Measurements from ENCODE around the gene RPL37A. TPM values are rescaled to one million over a fixed set of nuclear protein-coding genes. Genes with fewer than 3 reads are reported as not detected.

RPL37A gene
- total RNA-seq = 2,580 and 2,608 TPM in 2 replicates
- long read RNA-seq, transcript RPL37A-210 (4 exons, 3,647 nt) = major isoform, 571 of 619 reads
- long read RNA-seq, transcript RPL37A-208 (2 exons, 2,225 nt) = minor isoform, 5 of 619 reads
- long read RNA-seq, transcript RPL37A-201 (3 exons, 742 nt) = minor isoform, 16 of 619 reads
- long read RNA-seq, transcript RPL37A-209 (3 exons, 1,701 nt) = minor isoform, 14 of 619 reads
- long read RNA-seq, partial matches to known transcripts = 4 of 619 reads
- long read RNA-seq, other reads (novel, unspliced or antisense) = 8 of 619 reads

DNA sequence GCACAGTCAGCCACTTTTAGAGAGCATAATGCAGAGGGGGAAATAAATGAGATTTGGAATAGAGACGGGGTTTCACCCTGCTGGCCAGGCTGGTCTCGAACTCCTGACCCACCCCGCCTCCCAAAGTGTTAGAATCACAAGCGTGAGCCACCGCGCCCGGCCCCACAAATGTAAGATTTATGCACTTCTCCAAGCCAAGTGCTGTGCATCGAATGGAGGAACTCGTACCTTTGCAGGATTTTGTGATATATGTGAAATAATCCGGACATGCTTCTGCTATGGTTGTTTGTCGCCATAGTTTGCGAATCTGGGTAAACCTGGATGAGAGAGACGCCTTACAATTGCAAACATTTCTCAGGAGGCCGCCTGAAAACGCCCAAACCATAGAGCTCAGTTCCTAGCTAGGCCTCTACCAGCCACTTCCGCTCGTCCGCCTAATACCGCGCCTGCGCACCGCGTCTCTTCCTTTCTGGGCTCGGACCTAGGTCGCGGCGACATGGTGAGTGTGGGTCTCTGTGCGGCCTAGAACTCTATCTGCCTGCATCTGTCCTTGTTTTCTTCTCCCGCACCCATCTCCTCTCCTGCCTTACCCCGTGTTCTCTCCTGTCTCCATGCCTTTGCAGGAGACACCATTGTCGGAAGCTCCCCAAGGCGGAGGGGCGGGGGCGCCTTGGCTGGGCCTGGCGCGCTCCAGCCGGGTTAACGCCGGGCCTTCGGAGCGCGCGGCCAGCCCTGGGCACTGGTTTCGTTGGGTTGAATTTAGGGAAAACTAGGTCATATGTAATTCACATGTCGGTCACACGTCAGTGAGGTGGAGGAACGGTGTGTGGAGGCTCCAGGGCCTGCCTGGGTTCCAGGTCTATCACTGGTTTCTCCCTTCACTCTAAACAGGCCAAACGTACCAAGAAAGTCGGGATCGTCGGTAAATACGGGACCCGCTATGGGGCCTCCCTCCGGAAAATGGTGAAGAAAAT lies at the start of gene RPL37A:
RPL37A (plus strand) TSS at position 466 of the 974 bp plus-strand sequence; CDS start at position 497, 31 bp downstream.
- peak; percentile 96 for DNase-seq (ENCODE audit: extremely low spot score, unreplicated experiment)
- Mint-ChIP-seq H3K36me3 (ENCODE audit: unreplicated experiment) (peaks cover 36% of the 10 kb centered on the region), H3K27me3 (ENCODE audit: unreplicated experiment) (no peaks in the 10 kb centered on the region), H3K27ac (ENCODE audit: unreplicated experiment) (peak within 1 kb of the TSS; percentile 92), H3K4me3 (ENCODE audit: unreplicated experiment) (peak within 1 kb of the TSS; percentile 95), H3K4me1 (ENCODE audit: unreplicated experiment) (peaks cover 49% of the 10 kb centered on the region), H3K9me3 (ENCODE audit: unreplicated experiment) (no peaks in the 10 kb centered on the region)
- TF ChIP-seq, protein P1, sequence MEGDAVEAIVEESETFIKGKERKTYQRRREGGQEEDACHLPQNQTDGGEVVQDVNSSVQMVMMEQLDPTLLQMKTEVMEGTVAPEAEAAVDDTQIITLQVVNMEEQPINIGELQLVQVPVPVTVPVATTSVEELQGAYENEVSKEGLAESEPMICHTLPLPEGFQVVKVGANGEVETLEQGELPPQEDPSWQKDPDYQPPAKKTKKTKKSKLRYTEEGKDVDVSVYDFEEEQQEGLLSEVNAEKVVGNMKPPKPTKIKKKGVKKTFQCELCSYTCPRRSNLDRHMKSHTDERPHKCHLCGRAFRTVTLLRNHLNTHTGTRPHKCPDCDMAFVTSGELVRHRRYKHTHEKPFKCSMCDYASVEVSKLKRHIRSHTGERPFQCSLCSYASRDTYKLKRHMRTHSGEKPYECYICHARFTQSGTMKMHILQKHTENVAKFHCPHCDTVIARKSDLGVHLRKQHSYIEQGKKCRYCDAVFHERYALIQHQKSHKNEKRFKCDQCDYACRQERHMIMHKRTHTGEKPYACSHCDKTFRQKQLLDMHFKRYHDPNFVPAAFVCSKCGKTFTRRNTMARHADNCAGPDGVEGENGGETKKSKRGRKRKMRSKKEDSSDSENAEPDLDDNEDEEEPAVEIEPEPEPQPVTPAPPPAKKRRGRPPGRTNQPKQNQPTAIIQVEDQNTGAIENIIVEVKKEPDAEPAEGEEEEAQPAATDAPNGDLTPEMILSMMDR (IDR thresholded peaks at IDR 0.05) = no peak

DNA sequence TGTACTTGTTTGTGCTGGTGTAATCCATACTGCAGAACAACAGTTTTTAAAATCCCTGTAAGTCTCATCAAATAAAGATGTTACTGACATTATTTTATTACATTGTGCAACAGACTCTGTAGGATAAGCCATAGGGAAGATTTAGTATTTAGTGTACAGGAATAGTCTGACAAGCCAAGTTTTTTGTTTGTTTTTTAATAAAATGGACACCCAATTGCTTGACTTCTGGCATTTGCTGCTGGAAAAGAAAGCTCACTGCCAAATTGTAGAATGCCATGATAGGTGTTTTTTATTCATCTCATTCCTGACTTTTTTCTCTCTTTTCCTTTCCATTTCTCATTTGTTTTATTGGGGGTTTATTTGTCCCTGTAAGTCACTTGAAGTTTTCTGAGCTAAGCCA lies 48.3 kb upstream of the RPL37A start:
- Mint-ChIP-seq H3K27me3 (ENCODE audit: unreplicated experiment) (no peaks in the 10 kb centered on the region), H3K36me3 (ENCODE audit: unreplicated experiment) (peaks cover 84% of the 10 kb centered on the region), H3K9me3 (ENCODE audit: unreplicated experiment) (peaks cover 5% of the 10 kb centered on the region), H3K27ac (ENCODE audit: unreplicated experiment) (no peak overlapping the region), H3K4me3 (ENCODE audit: unreplicated experiment) (no peak overlapping the region), H3K4me1 (ENCODE audit: unreplicated experiment) (no peaks in the 10 kb centered on the region)
- TF ChIP-seq, protein P1 (IDR thresholded peaks at IDR 0.05) = no peak
- no peak for DNase-seq (ENCODE audit: extremely low spot score, unreplicated experiment)

DNA sequence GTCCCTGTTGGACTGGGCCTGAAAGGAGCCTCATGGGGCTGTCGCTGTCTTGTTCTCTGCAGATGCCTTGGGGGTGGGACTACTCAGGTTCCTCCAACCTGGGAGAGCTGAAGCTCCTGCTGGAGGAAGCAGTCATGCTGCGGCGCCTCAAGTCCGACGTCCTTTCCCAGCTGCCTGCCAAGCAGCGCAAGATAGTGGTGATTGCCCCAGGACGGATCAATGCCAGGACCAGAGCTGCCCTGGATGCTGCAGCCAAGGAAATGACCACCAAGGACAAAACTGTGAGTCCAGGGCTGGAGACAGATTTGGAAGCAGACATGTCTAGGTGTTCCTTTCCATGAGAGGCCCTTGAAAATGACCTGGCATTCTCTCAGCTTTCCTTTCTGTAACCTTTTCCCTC lies 47.9 kb upstream of the RPL37A start:
- no peaks in the 10 kb centered on the region for H3K4me1 Mint-ChIP-seq (ENCODE audit: unreplicated experiment)
- DNase-seq (ENCODE audit: extremely low spot score, unreplicated experiment) = no peak
- peaks cover 86% of the 10 kb centered on the region for H3K36me3 Mint-ChIP-seq (ENCODE audit: unreplicated experiment)
- peaks cover 5% of the 10 kb centered on the region for H3K9me3 Mint-ChIP-seq (ENCODE audit: unreplicated experiment)
- H3K27ac Mint-ChIP-seq (ENCODE audit: unreplicated experiment) = no peak overlapping the region
- H3K4me3 Mint-ChIP-seq (ENCODE audit: unreplicated experiment) = no peak overlapping the region
- H3K27me3 Mint-ChIP-seq (ENCODE audit: unreplicated experiment) = no peaks in the 10 kb centered on the region
- TF ChIP-seq, protein P1 (IDR thresholded peaks at IDR 0.05) = no peak

DNA sequence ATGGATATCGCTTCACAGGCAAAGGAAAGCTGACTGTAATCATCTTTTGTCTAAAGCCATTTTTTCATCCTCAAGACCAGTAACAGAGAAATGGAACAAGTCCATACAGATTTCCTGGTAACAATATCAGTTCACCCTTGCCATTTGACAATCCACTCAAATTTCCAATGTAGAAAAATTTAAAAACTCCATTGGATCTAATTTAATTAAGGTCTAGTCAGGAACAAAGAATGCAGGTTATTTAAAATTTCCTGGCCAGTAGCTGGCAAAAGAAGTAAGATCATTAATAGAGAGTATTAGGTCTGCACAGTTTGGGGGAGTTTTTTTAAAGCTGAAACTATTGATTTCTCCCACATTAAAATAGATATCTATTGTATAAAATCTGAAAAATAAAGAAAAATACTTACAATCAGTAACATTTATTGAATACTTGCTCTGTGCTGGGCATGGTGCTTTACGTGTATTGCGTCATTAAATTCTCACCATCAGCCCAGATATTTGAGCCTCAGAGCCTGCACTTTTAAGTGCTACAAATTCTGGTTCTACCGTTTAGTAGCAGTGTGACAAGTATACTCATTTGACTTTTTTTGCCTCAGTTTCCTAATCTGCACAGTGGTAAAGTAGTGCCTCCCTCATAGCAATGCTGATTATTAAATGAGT lies 44.6 kb upstream of the RPL37A start:
- no peak for DNase-seq (ENCODE audit: extremely low spot score, unreplicated experiment)
- H3K27ac Mint-ChIP-seq (ENCODE audit: unreplicated experiment) = no peak overlapping the region
- H3K27me3 Mint-ChIP-seq (ENCODE audit: unreplicated experiment) = no peaks in the 10 kb centered on the region
- H3K9me3 Mint-ChIP-seq (ENCODE audit: unreplicated experiment) = peaks cover 6% of the 10 kb centered on the region
- H3K36me3 Mint-ChIP-seq (ENCODE audit: unreplicated experiment) = peaks cover 72% of the 10 kb centered on the region
- no peaks in the 10 kb centered on the region for H3K4me1 Mint-ChIP-seq (ENCODE audit: unreplicated experiment)
- no peak overlapping the region for H3K4me3 Mint-ChIP-seq (ENCODE audit: unreplicated experiment)
- TF ChIP-seq, protein P1 (IDR thresholded peaks at IDR 0.05) = no peak
